HepG2 (cell line): Measurements from ENCODE around the gene MEX3A. TPM values are rescaled to one million over a fixed set of nuclear protein-coding genes. Genes with fewer than 3 reads are reported as not detected.

Experiments
- ATAC-seq: fragments of 200-7000 bp; cut with Tn5 transposase; 3 replicates; pipeline ENCODE4 v1.9.1; 2020; ENCODE audit warnings: mild to moderate bottlenecking, moderate library complexity
- BruUV-seq: library from RNA; stranded (reverse); fragments of 400-500 nt; replicated peaks from 2 replicates; lab custom pipeline; 2021; lab: Mats Ljungman, UMichigan
- CTCF ChIA-PET: fragments of 300-600 bp; formaldehyde crosslinking; extraction: SDS; loops from one replicate; lab custom pipeline; 2021; ENCODE audit warnings: low total read pairs, inconsistent platforms, low intra/inter-chr PET ratio; lab: Yijun Ruan, JAX
- POLR2A ChIA-PET: fragments of 350-600 bp; sonication (Branson Sonifier 250); formaldehyde crosslinking; loops from one replicate; lab custom pipeline; 2020; ENCODE audit warnings: antibody characterized with exemption, inconsistent platforms; lab: Yijun Ruan, JAX
- DNase-seq: peaks from one replicate; pipeline ENCODE4 v3.0.0-alpha.2; 2015; ENCODE audit warnings: low spot score
- FAIRE-seq: peaks from 3 replicates; lab custom pipeline; 2011; peaks lifted over from hg19 to GRCh38; lab: Jason Lieb, UNC
- H2AFZ ChIP-seq: one replicate; pipeline ENCODE4 v1.6.1; 2011; ENCODE audit warnings: low read length, inconsistent platforms
- H3K27ac ChIP-seq: fragments of 300-600 bp; 3 replicates; pipeline ENCODE4 v1.8.0; 2011; ENCODE audit warnings: mixed run types, mild to moderate bottlenecking, mixed read lengths, low read length, inconsistent platforms; ENCODE audit not compliant: insufficient read depth; ENCODE audit errors: extremely low read length
- H3K27me3 ChIP-seq, 2 experiments: fragments of 200-600 bp in 1 of 2; 2 replicates in 1 of 2; 3 replicates in 1 of 2; pipeline versions ENCODE4 v1.6.0 to v1.8.0; 2011; ENCODE audit warnings: low read length in 2 of 2, mild to moderate bottlenecking in 2 of 2, moderate library complexity in 2 of 2, inconsistent platforms in 1 of 2; ENCODE audit not compliant: insufficient read depth in 2 of 2, control insufficient read depth in 1 of 2
- H3K36me3 ChIP-seq, 2 experiments: fragments of 200-600 bp in 1 of 2; replicated peaks in 1 of 2; 2 replicates in 1 of 2; 3 replicates in 1 of 2; pipeline versions ENCODE4 v1.5.1 to v1.8.0; 2011; ENCODE audit warnings: low read length in 2 of 2, inconsistent platforms in 1 of 2; ENCODE audit not compliant: insufficient read depth in 2 of 2, control insufficient read depth in 1 of 2
- H3K4me1 ChIP-seq: 2 replicates; pipeline ENCODE4 v1.5.1; 2012; ENCODE audit warnings: low read length, inconsistent platforms; ENCODE audit not compliant: insufficient read depth
- H3K4me2 ChIP-seq: 2 replicates; pipeline ENCODE4 v1.6.0; 2011; ENCODE audit warnings: low read depth, low read length, inconsistent platforms
- H3K4me3 ChIP-seq, 3 experiments: fragments of 200-600 bp in 1 of 3; sonication (generic), shearing (Covaris generic) in 1 of 3; replicated peaks in 1 of 3; 2 replicates each; pipeline ENCODE4 v1.5.1; 2011 to 2016; ENCODE audit warnings: low read length in 3 of 3, inconsistent platforms in 2 of 3, low read depth in 2 of 3, mild to moderate bottlenecking in 2 of 3, control low read depth in 1 of 3, mixed read lengths in 1 of 3; ENCODE audit not compliant: insufficient read depth in 1 of 3
- H3K79me2 ChIP-seq: one replicate; pipeline ENCODE4 v1.6.1; 2011; ENCODE audit warnings: low read length, inconsistent platforms; ENCODE audit not compliant: insufficient read depth
- H3K9ac ChIP-seq: 2 replicates; pipeline ENCODE4 v1.6.0; 2011; ENCODE audit warnings: mild to moderate bottlenecking, low read depth, low read length, inconsistent platforms; ENCODE audit not compliant: insufficient read depth
- H3K9me3 ChIP-seq: 2 replicates; pipeline ENCODE4 v1.5.1; 2012; ENCODE audit warnings: mild to moderate bottlenecking, low read length
- H4K20me1 ChIP-seq: 2 replicates; pipeline ENCODE4 v1.6.0; 2011; ENCODE audit warnings: inconsistent platforms, mild to moderate bottlenecking, low read length, moderate library complexity; ENCODE audit not compliant: insufficient read depth
- FOXC1 ChIP-seq: sonication (generic); formaldehyde crosslinking; IDR thresholded peaks from 2 replicates; pipeline ENCODE4 v1.8.0; 2022; ENCODE audit warnings: mild to moderate bottlenecking, missing genetic modification reagents, borderline replicate concordance
- IKZF5 ChIP-seq: IDR thresholded peaks from 2 replicates; pipeline ENCODE4 v1.6.1; 2018; ENCODE audit warnings: missing genetic modification reagents, mild to moderate bottlenecking, missing compliant biosample characterization
- KDM6A ChIP-seq: IDR thresholded peaks from 2 replicates; pipeline ENCODE4 v1.6.1; 2016; ENCODE audit warnings: low read depth
- MNT ChIP-seq: fragments of 450-650 bp; IDR thresholded peaks from 2 replicates; pipeline ENCODE4 v1.6.1; 2016
- MYC ChIP-seq: sonication (generic); formaldehyde crosslinking; IDR thresholded peaks from 2 replicates; pipeline ENCODE4 v1.9.0; 2021; ENCODE audit warnings: missing genetic modification reagents, borderline replicate concordance
- POLR2A ChIP-seq, 2 experiments: IDR thresholded peaks; 2 replicates each; pipeline ENCODE4 v1.6.1; 2011; ENCODE audit warnings: low read depth in 2 of 2, low read length in 2 of 2, mild to moderate bottlenecking in 1 of 2, moderate library complexity in 1 of 2; ENCODE audit not compliant: insufficient read depth in 1 of 2
- RXRA ChIP-seq: sonication (generic); formaldehyde crosslinking; IDR thresholded peaks from 2 replicates; pipeline ENCODE4 v1.5.1; 2020; ENCODE audit warnings: missing genetic modification reagents
- SOX5 ChIP-seq: IDR thresholded peaks from 2 replicates; pipeline ENCODE4 v1.6.1; 2016; ENCODE audit warnings: borderline replicate concordance
- SOX6 ChIP-seq, 2 experiments: fragments of 450-650 bp in 1 of 2; sonication (generic) in 1 of 2; formaldehyde crosslinking in 1 of 2; IDR thresholded peaks; 2 replicates each; pipeline versions ENCODE4 v1.4.0 to v1.6.1; 2017 to 2020; ENCODE audit warnings: antibody characterized with exemption in 1 of 2, mild to moderate bottlenecking in 1 of 2, missing genetic modification reagents in 1 of 2
- SP2 ChIP-seq: sonication (generic); formaldehyde crosslinking; IDR thresholded peaks from 2 replicates; pipeline ENCODE4 v1.5.1; 2020; ENCODE audit warnings: mild to moderate bottlenecking, missing genetic modification reagents
- ZBTB8A ChIP-seq: sonication (generic); formaldehyde crosslinking; IDR thresholded peaks from 2 replicates; pipeline ENCODE4 v1.4.0; 2020; ENCODE audit warnings: mild to moderate bottlenecking, low read depth, missing genetic modification reagents, borderline replicate concordance
- ZFP37 ChIP-seq: sonication (generic); formaldehyde crosslinking; IDR thresholded peaks from 2 replicates; pipeline ENCODE4 v1.4.0; 2020; ENCODE audit warnings: missing genetic modification reagents, borderline replicate concordance
- ZNF263 ChIP-seq: sonication (generic); formaldehyde crosslinking; IDR thresholded peaks from 2 replicates; pipeline ENCODE4 v1.4.0; 2020; ENCODE audit warnings: missing genetic modification reagents
- ZNF317 ChIP-seq: sonication (generic); formaldehyde crosslinking; IDR thresholded peaks from 2 replicates; pipeline ENCODE4 v1.5.0; 2020; ENCODE audit warnings: mild to moderate bottlenecking, missing genetic modification reagents
- ZNF557 ChIP-seq: sonication (generic); formaldehyde crosslinking; IDR thresholded peaks from 2 replicates; pipeline ENCODE4 v1.4.0; 2020; ENCODE audit warnings: missing genetic modification reagents
- ZNF567 ChIP-seq: sonication (generic); formaldehyde crosslinking; IDR thresholded peaks from 2 replicates; pipeline ENCODE4 v1.8.1; 2023; ENCODE audit warnings: mild to moderate bottlenecking, missing genetic modification reagents, borderline replicate concordance
- WGBS: methylation state at CpG from one replicate; pipeline ENCODE4 v1.1.6; 2017; ENCODE audit warnings: low lambda C conversion rate; 5-methylcytosine and 5-hydroxymethylcytosine counted together
- in situ Hi-C: cut with HindIII; loops from 2 replicates; pipeline ENCODE4 v1.10.0; 2017; ENCODE audit warnings: low pct_unique_long_range_greater_than_20kb; ENCODE audit not compliant: extremely low pct_ligation_motif_present
- intact Hi-C: fragments of 100-400 bp; cut with micrococcal nuclease; formaldehyde crosslinking; loops from one replicate; pipeline ENCODE4 v1.10.0; 2022; ENCODE audit not compliant: unreplicated experiment
- polyA plus RNA-seq, 8 experiments: library from polyadenylated mRNA; depleted of rRNA in 3 of 8; stranded (reverse) in 7 of 8; unstranded in 1 of 8; fragments of >200 nt; fragmentation: Illumina TruSeq in 4 of 8; extraction: Trizol in 4 of 8; gene quantifications; 2 replicates each; pipeline versions ENCODE4 v1.2.1 to v1.2.3, GENCODE V29; 2011 to 2016; ENCODE audit warnings: low read depth in 4 of 8, missing spikeins in 1 of 8, mixed read lengths in 1 of 8; ENCODE audit not compliant: insufficient read depth in 1 of 8
- total RNA-seq, 5 experiments: library from RNA; depleted of rRNA; stranded (reverse); fragments of >200 nt; fragmentation: Illumina TruSeq; extraction: Trizol; gene quantifications; 2 replicates each; pipeline ENCODE4 v1.2.3, GENCODE V29; 2016; ENCODE audit warnings: low read depth in 1 of 5

Gene MEX3A
- total and polyA plus RNA-seq, 2 of the 13 experiments (the other 11 are each of a cell fraction or from before 2014, with no cell fraction given): 7.6 to 9.1 TPM

GRCh38 chr1:156104861-156105832, 22.9 kb upstream of the MEX3A start (continued):
- TF ChIP-seq ZNF263 (CRISPR knock-in tag): no peak
- TF ChIP-seq, all 625 proteins: peak for 35

GRCh38 chr1:156104065-156104810, 22.0 kb upstream of the MEX3A start:
- WGBS: 41% methylated on average over 8 of the region's 15 CpGs
- BruUV-seq: no TSS peak
- Histone ChIP-seq H3K79me2 (no peaks in the 10 kb centered on the region), H3K9ac (peak overlapping the region; percentile 79), H4K20me1 (no peaks in the 10 kb centered on the region), H3K4me2 (peak overlapping the region; percentile 93), H3K9me3 (no peaks in the 10 kb centered on the region), H2AFZ (no peak overlapping the region), H3K27me3 (0 out of 5 replicates have a peak, but pooled peaks cover 0 to 8% of the 10 kb centered on the region in 2 experiments), H3K36me3 (no peaks in the 10 kb centered on the region), H3K27ac (peak overlapping the region; percentile 69), H3K4me1 (peaks cover 95% of the 10 kb centered on the region), H3K4me3 (peak overlapping the region in 1 of 3 experiments; percentile 74; a peak in 2 of 6 replicates)
- peak; percentile 50 for DNase-seq
- POLR2A ChIA-PET: interaction anchor here (0.7 to 6.9 kb wide), 9 partner anchors 7 to 178 kb away, joined by 3 to 84 read pairs (median 4); partner anchors contain the start of genes LMNA, PMF1 and SMG5
- in situ Hi-C loops: no loop called here
- CTCF ChIA-PET: no interaction called here
- peak; percentile 49 for ATAC-seq
- no peak for FAIRE-seq
- intact Hi-C loops: loop anchor here (2.0 kb wide), 1 partner anchor 19 kb away; no protein-coding TSS in a partner anchor
- no peak for TF ChIP-seq KDM6A
- no peak for TF ChIP-seq MNT
- TF ChIP-seq POLR2A (IDR thresholded peaks at IDR 0.05; ENCODE audit: insufficient read depth in 1 of 2, low read depth in 2 of 2, low read length in 2 of 2): no peak
- no peak for TF ChIP-seq ZNF317 (CRISPR knock-in tag)
- TF ChIP-seq ZNF567 (CRISPR knock-in tag): no peak
- TF ChIP-seq RXRA (CRISPR knock-in tag): no peak
- TF ChIP-seq ZBTB8A: no peak
- TF ChIP-seq ZFP37: no peak
- no peak for TF ChIP-seq SOX5 (CRISPR knock-in tag)
- no peak for TF ChIP-seq IKZF5 (CRISPR knock-in tag)
- TF ChIP-seq MYC (CRISPR knock-in tag): no peak
- TF ChIP-seq SOX6 (IDR thresholded peaks at IDR 0.05): no peak
- TF ChIP-seq SOX6 (CRISPR knock-in tag; IDR thresholded peaks at IDR 0.05): no peak
- no peak for TF ChIP-seq FOXC1 (CRISPR knock-in tag)
- TF ChIP-seq ZNF557 (CRISPR knock-in tag): no peak
- no peak for TF ChIP-seq SP2 (CRISPR knock-in tag)
